KOPT-K1 (cell line): ENCODE measurements around the gene DVL1.
A peak's percentile ranks its signal among the peaks of the same experiment; 100 is the strongest.
"Not testable (repeated sequence)": the region's sequence is repeated elsewhere in the genome, so short reads cannot be mapped to it uniquely, and the experiment has no call there.

Experiments
- H3K27ac ChIP-seq: fragments of 200-600 bp; sonication (generic); 2 replicates; pipeline ENCODE4 v1.5.1; 2016; ENCODE audit warnings: antibody characterized with exemption, mild to moderate bottlenecking, low read depth, low read length; ENCODE audit not compliant: poor library complexity, severe bottlenecking
- H3K36me3 ChIP-seq: fragments of 200-600 bp; sonication (generic); 2 replicates; pipeline ENCODE4 v1.5.1; 2017; ENCODE audit warnings: antibody characterized with exemption, mild to moderate bottlenecking, low read length, moderate library complexity; ENCODE audit not compliant: insufficient read depth
- H3K9me3 ChIP-seq: fragments of 200-600 bp; sonication (generic); 2 replicates; pipeline ENCODE4 v1.5.1; 2017; ENCODE audit warnings: antibody characterized with exemption, low read length, mild to moderate bottlenecking; ENCODE audit not compliant: insufficient read depth, poor library complexity, severe bottlenecking

The DVL1 gene

DNA sequence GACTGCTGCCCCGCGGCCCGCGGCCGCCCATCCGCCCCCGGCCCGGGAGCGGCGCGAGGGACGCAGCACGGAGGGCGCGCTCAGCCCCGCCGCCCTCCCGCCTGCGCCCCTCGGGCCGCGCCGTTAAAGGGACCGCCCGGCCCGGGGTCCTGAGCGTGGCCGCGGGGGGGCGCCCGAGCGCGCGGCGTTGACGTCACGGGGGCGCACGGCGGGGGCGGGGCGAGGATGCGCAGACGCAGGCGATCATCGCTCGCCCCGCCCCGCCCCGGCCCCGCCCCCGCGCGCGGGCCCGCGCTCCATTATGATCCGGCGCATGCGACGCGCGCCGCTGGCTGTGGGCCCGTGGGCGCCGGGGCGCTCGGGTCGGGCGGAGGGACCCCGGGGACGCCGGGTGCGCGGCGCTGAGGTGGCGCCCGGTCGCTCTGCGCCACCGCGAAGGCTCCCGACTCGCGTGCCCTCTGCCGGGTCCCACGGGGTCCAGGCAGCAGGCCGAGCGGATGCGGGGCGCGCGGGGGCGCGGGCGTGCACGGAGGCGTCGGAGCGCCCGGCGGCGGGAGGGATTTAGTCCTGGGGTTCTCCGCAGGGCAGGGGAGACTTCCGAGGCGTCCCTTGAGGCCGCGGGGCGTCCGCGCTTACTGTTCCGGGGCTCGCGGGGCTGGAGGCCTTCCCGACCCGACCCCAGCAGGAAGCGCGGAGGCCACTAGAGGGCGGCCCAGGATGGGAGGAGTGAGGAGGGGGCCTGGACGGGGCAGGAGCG lies at the start of gene DVL1:
TSS of gene DVL1 (minus strand) at position 163 of the 757 bp plus-strand sequence. CDS start 353 bp downstream, outside the sequence.
- Histone ChIP-seq H3K36me3 (no peaks in the 10 kb centered on the region), H3K9me3 (no peaks in the 10 kb centered on the region)

DNA sequence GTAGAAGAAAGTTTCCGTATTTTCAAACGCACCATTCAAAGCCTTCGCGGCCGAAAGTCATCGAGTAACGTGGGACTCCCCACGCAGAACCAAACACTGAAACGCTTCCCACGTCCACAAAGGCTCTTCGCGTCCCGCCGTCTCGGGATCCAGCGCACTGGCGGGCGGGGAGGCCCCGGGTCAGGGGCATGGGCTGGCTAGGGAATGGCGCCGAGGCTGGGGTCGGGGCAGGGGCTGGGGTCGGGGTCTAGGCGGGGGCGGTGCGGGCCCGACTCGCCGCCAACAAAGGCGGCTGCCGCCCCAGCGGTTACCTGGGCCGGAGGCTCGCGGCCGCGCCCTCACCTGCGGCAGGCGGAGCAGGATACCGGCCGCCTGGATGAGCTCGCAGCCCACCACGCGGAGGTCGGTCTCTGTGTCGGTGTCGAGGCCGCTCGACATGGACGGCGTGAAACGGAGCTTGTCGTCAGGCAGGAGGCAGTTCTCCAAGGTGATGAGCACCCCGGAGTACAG lies 49.5 kb upstream of the DVL1 start:
- Histone ChIP-seq H3K36me3 (peaks cover 76% of the 10 kb centered on the region), H3K9me3 (no peaks in the 10 kb centered on the region), H3K27ac (peak overlapping the region; percentile 79)

More for the DNA sequence above, at the start of gene DVL1:
- peak within 1 kb of the TSS; percentile 83 for H3K27ac ChIP-seq

DNA sequence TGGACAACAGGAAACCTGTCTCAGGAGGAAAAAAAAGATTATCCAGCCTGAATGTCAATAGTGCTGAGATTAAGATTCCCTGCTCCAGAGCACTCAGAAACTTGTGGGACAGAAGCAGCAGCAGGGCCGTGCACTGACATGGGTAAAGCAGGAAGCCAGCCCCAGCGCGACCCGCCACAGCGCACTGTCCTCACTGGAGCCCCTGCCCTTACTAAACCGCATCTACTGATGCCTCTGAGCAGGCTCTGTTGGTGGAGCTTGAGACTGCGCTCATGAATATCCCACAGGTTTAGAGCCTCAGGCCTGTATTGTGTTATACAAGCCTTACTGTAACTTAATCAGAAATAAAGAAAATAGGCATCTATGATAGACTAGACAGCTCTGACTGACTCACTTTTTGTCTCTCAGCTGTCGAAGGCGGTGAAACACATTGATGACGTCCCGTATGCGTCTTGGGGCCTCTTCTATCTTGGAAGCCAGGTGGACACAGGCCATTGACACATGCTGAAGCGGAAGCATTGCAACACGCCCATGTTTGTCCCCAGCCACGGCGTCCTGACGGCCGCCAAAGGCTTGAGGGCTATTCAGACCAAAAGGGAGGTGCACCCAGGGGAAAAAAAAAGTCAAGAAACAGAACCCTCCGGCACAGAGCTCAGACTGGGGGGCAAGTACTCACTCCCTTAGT lies 48.8 kb upstream of the DVL1 start:
- H3K36me3 ChIP-seq = peaks cover 76% of the 10 kb centered on the region
- no peaks in the 10 kb centered on the region for H3K9me3 ChIP-seq
- peak overlapping the region; percentile 79 for H3K27ac ChIP-seq

DNA sequence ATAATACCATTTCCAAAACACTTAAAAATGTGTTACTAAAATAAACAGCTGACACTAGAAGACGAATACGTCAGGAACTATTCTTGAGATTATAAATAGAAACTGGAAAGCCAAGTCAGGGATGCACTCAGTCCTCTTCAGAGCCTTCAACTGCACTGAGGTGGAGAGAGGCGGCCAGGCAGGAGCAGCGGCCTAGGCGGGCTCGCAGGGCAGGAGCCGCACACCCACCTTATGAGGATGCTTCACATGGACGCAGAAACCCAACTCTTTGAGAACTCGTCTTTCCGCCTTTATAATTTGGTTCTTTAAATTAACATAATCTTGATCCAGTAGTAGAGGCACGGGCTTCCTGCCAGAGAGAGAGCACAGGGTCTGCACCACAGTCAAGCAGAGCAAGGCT lies 45.9 kb upstream of the DVL1 start:
- H3K9me3 ChIP-seq = no peaks in the 10 kb centered on the region
- H3K27ac ChIP-seq = no peak overlapping the region
- H3K36me3 ChIP-seq = peaks cover 77% of the 10 kb centered on the region

DNA sequence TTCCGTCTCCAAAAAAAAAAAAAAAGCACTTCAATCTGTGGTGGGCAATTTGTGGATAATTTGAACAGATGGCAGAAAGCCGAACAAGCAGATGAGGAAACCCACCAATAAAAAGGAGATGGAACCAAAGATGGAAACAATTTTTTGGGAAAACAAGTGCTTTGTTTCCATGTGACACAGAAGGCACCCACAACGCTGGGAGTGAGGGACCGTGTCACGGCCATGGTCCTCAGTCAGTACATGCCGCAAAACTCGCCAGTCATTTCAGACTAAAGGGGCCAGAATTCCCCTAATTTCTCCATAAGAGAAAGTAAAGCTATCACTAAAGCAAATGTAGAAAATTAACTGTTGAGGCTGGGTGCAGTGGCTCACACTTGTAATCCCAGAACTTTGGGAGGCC lies 44.9 kb upstream of the DVL1 start:
- H3K9me3 ChIP-seq = no peaks in the 10 kb centered on the region
- H3K36me3 ChIP-seq = peaks cover 87% of the 10 kb centered on the region
- H3K27ac ChIP-seq = no peak overlapping the region

DNA sequence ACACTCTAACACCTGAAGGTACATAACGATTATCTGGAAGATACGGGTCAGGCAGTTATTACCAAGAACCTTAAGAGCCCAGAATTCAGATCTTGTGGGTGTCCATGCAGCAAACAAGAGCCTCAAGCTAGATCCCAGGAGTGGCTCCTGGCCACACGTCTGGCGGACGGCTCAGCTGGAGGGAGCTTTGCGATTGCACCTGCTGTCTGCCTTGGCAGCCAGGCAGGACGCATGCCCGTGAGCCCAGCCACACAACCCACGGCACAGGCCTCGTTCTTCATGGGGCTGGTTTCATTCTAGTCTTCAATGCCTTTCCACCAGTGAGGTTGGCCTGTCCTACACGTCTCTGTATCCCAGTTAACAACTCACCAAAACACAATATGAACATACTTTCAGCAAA lies 44.2 kb upstream of the DVL1 start:
- H3K36me3 ChIP-seq = peaks cover 94% of the 10 kb centered on the region
- no peak overlapping the region for H3K27ac ChIP-seq
- H3K9me3 ChIP-seq = no peaks in the 10 kb centered on the region

DNA sequence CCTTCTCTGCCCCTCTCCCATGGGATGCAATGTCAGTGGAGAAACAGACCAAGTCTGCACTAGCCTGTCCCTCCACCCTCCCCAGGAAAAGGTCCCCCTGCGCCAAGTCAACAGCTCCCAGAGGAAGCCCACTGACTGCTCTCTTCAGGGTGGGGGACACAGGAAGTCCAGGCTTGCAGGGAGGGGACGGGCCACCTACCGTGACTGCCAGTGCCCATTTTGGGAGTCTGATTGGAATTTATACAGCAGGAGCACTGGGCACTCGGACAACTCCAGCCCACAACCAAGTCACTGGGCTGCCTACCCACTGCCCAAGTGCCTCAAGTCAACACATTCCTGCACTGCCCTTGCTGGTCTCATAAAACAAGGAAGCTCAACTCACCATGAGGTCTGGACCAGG lies 43.8 kb upstream of the DVL1 start:
- H3K36me3 ChIP-seq = peaks cover 96% of the 10 kb centered on the region

DNA sequence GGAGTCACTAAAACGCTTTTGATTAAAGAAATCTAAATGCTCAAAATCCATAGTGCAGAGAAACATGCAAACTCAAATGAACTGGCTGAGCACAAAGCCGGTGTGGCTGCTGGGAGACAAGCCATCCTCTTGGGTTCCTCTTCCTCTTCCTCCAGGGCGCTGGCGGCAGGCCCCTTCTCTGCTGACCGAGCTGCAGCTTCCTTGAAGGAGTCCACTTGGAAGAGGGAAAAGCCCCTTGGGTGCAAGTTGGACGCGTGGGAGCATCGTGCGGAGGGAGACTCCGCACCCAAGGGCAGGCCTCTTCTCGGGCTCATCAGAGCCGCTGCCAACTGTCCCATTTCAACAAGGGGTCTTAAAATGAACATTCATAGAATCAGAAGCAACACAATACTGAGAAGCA lies 42.0 kb upstream of the DVL1 start:
- H3K9me3 ChIP-seq = no peaks in the 10 kb centered on the region
- H3K36me3 ChIP-seq = peaks cover 100% of the 10 kb centered on the region

More for the DNA sequence above, 43.8 kb upstream of the DVL1 start:
- H3K9me3 ChIP-seq = no peaks in the 10 kb centered on the region
- H3K27ac ChIP-seq = no peak overlapping the region

DNA sequence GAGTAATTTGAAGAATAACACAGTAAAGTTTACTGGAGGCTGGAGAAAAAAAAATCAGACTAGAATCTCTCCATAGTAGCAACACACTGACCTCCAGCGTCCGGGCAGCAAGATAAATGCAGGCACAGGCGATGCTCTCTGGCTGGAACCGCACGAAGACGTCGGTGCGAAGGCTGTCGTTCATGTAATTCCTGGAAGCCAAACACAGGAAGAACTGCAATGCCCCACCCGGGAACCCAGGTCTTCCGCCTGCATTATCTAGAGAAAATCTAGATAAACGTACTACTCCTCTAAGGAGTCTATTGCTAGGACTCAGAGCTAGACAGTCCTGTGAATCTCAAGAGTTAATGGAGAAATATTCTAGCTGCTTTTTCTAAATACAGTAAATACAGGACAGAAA lies 41.5 kb upstream of the DVL1 start:
- peaks cover 100% of the 10 kb centered on the region for H3K36me3 ChIP-seq
- H3K9me3 ChIP-seq = no peaks in the 10 kb centered on the region
- H3K27ac ChIP-seq = no peak overlapping the region

More for the DNA sequence above, 42.0 kb upstream of the DVL1 start:
- no peak overlapping the region for H3K27ac ChIP-seq

DNA sequence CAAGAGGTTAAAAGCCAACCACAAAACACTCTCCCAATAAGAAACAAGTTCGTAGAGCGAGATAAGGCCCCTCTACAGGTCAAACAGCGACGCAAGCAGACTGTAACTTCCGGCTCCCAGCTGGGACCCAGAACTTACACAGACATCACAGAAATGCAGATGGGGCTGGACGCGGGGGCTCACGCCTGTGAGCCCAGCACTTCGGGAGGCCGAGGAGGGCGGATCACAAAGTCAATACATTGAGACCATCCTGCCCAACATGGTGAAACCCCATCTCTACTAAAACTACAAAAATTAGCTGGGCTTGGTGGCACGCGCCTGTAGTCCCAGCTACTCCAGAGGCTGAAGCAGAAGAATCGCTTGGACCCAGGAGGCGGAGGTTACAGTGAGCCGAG lies 38.9 kb upstream of the DVL1 start:
- no peaks in the 10 kb centered on the region for H3K9me3 ChIP-seq
- H3K27ac ChIP-seq = no peak overlapping the region
- peaks cover 86% of the 10 kb centered on the region for H3K36me3 ChIP-seq

DNA sequence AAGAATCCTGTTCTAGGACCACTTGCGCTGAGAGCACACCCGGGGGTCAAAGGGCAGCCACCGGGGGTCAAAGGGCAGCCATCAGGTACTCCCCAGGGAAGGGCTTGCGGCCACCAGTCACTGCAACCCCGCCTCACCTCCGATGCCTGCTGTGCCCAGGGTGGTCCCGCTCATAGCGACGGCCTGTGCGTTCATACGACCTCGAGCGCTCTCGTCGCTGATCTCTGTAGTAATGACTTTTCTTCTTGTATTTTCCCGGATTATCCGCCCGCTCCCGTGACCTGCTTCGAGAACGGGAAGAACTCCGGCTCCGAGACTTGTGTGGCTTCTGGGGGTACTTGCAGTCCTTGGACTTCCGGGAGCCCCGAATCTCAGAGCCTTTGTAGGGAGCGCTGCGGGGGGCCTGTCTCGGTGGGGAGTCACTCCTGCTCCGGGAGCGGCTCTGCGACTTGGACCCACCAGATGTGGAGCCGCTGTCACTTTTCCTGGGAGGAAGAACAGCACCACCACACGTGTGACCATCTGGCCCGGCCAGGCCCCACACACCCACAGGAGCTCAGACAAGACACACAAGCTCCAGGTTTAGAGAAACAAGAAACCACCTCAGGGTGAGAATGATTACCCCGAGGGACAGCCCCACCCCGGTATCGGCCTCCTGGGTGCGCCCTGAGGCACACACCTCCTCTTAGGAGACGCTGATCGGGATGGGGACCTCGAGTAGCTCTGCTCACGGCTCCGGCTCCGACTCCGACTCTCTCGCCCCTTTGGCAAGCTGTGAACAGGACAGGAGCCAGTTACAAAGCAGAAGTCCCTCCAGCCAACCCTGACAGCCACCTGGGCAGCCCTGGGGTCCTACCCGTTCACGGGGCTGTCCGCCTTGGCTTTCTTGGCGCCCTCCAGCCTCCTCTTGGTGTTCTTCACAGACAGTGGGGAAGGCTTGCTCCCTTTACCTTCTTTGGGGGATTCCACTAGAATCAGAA lies 38.2 kb upstream of the DVL1 start:
- Histone ChIP-seq H3K27ac (no peak overlapping the region), H3K36me3 (peaks cover 79% of the 10 kb centered on the region), H3K9me3 (no peaks in the 10 kb centered on the region)

DNA sequence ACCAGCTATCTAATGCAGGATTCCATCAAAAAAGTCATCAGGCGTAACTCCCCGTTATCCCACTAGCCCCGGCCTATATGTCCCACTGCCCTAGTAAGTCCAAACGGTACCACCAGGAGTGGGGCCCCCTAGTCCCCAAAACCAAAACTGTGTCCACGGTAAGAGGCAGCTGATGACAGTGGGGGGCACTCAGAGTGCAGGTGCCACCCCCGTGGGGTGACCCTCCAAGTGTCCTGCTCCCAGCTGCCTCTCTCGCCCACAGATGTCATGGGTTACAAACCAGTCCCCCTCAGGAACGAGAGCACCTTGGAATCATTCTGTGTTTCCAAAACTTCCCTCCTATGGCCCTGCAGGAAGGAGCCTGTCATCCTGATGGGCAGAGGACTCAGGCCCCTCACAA lies 36.7 kb upstream of the DVL1 start:
- Histone ChIP-seq H3K36me3 (peaks cover 74% of the 10 kb centered on the region), H3K27ac (no peak overlapping the region), H3K9me3 (no peaks in the 10 kb centered on the region)

DNA sequence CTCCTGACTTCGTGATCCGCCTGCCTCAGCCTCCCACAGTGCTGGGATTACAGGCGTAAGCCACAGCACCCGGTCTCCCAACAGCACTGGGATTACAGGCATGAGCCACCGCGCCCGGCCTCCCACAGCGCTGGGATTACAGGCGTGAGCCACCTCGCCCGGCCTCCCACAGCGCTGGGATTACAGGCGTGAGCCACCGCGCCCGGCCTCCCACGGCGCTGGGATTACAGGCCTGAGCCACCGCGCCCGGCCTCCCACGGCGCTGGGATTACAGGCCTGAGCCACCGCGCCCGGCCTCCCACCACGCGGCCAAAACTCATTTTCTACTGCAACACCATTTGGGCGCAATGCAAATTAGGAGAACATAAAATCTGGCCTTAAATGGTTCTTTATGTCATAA lies 36.1 kb upstream of the DVL1 start:
- not testable (repeated sequence) for H3K27ac ChIP-seq, H3K9me3 ChIP-seq
- peaks cover 74% of the 10 kb centered on the region for H3K36me3 ChIP-seq

DNA sequence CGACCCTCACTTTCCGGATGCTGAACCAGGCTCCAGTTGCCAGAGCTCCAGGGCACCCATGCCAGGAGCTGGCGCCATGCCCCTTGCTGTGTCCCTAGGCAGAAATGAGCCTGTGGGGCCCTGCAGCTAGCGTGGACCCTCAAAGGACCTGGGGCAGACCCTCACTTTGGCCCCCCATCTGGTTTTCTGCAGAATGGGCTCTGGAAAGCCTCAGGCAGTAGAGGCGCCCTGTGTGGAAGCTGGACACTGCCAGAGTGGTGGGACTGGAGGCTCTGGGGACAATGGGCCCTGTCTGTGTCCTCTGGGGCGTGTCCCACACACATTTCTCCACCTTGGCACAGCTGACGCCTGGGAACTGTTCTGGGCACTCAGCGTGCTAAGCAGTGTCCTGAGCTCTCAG lies 32.1 kb upstream of the DVL1 start:
- H3K9me3 ChIP-seq = no peaks in the 10 kb centered on the region
- peaks cover 36% of the 10 kb centered on the region for H3K36me3 ChIP-seq
- H3K27ac ChIP-seq = no peak overlapping the region

DNA sequence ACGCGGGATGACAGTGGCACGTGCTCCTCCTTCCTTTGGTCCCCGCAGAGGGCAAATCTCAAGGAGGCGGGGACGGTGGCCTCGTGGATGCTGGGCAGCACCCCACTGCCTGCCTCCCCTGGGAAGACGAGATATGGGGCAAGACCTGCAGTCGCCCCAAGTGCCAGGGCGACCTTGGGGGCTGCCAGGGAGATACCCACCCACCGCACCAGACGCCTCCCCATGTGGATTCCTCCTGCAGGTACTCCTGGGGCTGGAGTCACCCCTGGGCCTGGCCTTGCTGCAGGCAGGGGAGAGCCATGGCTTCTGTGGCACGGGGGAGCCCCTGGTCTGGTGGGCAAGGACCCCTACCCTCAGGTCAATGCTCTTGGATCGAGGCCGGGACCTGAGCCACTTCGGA lies 31.6 kb upstream of the DVL1 start:
- H3K9me3 ChIP-seq = no peaks in the 10 kb centered on the region
- no peak overlapping the region for H3K27ac ChIP-seq
- peaks cover 31% of the 10 kb centered on the region for H3K36me3 ChIP-seq
